OCI-LY1 (cell line): ENCODE results near the gene BCL2.

Experiments used
- H2AFZ ChIP-seq: fragments of 200-600 bp; sonication (generic), shearing (Covaris generic); 2 replicates; pipeline ENCODE4 v1.6.0; 2014; ENCODE audit warnings: antibody characterized with exemption, mild to moderate bottlenecking, low read length
- H3F3A ChIP-seq: fragments of 200-600 bp; sonication (generic), shearing (Covaris generic); 2 replicates; pipeline ENCODE4 v1.6.0; 2014; ENCODE audit warnings: mild to moderate bottlenecking, antibody characterized with exemption, low read length, moderate library complexity; ENCODE audit not compliant: insufficient read depth
- H3K27ac ChIP-seq: fragments of 200-600 bp; sonication (generic); 2 replicates; pipeline ENCODE4 v1.5.1; 2014; ENCODE audit warnings: low read length, mixed run types, mild to moderate bottlenecking, low read depth; ENCODE audit not compliant: poor library complexity, severe bottlenecking
- H3K27me3 ChIP-seq: fragments of 200-600 bp; sonication (generic); 2 replicates; pipeline ENCODE4 v1.6.0; 2014; ENCODE audit warnings: antibody characterized with exemption, mild to moderate bottlenecking, low read length, moderate library complexity; ENCODE audit not compliant: insufficient read depth
- H3K36me3 ChIP-seq: fragments of 200-600 bp; sonication (generic); 2 replicates; pipeline ENCODE4 v1.6.1; 2014; ENCODE audit warnings: mild to moderate bottlenecking, antibody characterized with exemption, low read length, moderate library complexity, mixed read lengths; ENCODE audit not compliant: insufficient read depth
- H3K4me1 ChIP-seq: fragments of 200-600 bp; sonication (generic); 2 replicates; pipeline ENCODE4 v1.5.1; 2014; ENCODE audit warnings: mild to moderate bottlenecking, low read length, moderate library complexity; ENCODE audit not compliant: insufficient read depth, severe bottlenecking
- H3K4me2 ChIP-seq: fragments of 200-600 bp; sonication (generic), shearing (Covaris generic); 2 replicates; pipeline ENCODE4 v1.6.1; 2014; ENCODE audit warnings: low read length
- H3K4me3 ChIP-seq: fragments of 200-600 bp; sonication (generic); 2 replicates; pipeline ENCODE4 v1.5.1; 2014; ENCODE audit warnings: low read length, low read depth, mild to moderate bottlenecking, mixed read lengths; ENCODE audit not compliant: poor library complexity, severe bottlenecking
- H3K79me2 ChIP-seq: fragments of 200-600 bp; shearing (Covaris generic); 2 replicates; pipeline ENCODE4 v1.6.1; 2016; ENCODE audit warnings: mixed run types, low read length, mixed read lengths; ENCODE audit not compliant: insufficient read depth
- H3K9ac ChIP-seq: fragments of 200-600 bp; sonication (generic), shearing (Covaris generic); 2 replicates; pipeline ENCODE4 v1.6.1; 2014; ENCODE audit warnings: mild to moderate bottlenecking, low read length, mixed read lengths
- H3K9me2 ChIP-seq: fragments of 200-600 bp; sonication (generic), shearing (Covaris generic); 2 replicates; pipeline ENCODE4 v1.6.1; 2014; ENCODE audit warnings: low read depth, mild to moderate bottlenecking, low read length, mixed read lengths
- H3K9me3 ChIP-seq: fragments of 200-600 bp; shearing (Covaris generic); 2 replicates; pipeline ENCODE4 v1.6.1; 2014; ENCODE audit warnings: low read length, mixed read lengths
- H4K20me1 ChIP-seq: fragments of 200-600 bp; sonication (generic), shearing (Covaris generic); 2 replicates; pipeline ENCODE4 v1.6.0; 2016; ENCODE audit warnings: mild to moderate bottlenecking, low read length; ENCODE audit not compliant: insufficient read depth
- EZH2 ChIP-seq: fragments of 200-600 bp; sonication (generic), shearing (Covaris generic); IDR thresholded peaks from 2 replicates; pipeline ENCODE4 v1.8.0; 2017; ENCODE audit warnings: borderline replicate concordance, mixed run types, mild to moderate bottlenecking, antibody characterized with exemption, low read length, moderate library complexity, mixed read lengths
- TF ChIP-seq, protein P1 (sequence below): fragments of 200-600 bp; sonication (generic), shearing (Covaris generic); IDR thresholded peaks from 2 replicates; pipeline ENCODE4 v1.5.1; 2017; ENCODE audit warnings: mild to moderate bottlenecking, antibody characterized with exemption, low read length, moderate library complexity, mixed read lengths

Gene BCL2

DNA sequence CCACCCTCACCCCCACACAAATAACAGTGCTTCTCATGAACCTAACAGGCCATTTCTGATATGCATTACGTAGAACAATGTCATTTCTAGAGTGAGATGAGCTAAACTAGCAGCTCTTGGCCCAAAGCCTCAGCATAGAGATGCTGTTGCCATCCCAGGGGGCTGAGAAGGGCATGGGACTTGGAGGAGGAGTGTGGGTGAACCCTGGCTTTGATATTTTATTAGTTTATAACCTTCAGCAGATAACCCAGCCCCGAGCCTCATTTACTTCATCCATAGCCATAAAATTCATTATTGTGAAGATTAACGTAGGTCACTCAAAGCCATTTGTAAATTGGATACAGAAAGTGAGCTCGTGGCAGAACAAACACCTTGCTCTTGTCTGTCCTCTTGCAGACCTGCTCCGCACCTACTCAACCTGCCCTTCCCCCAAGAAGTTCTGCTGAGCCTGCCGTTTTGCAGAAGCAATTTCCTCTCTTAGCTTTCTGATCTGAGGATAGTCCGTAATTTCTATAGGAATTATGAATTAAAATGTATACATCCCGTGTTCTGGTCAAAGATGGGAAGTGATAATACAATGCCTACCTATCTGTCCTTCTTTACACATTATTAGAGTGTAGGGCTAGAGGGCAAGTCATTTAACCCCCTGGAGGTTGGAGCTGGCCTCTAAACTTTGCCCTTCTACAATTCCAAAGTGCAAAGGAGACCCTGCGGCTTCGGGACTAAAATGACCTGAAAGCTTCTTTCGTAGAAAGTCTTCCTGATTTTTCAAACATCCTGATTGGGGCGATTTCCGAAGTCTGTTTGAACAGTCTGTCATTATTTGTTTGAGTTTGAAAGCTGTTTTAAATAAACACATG lies 187.4 kb downstream of the BCL2 start:
- Histone ChIP-seq H4K20me1 (no peaks in the 10 kb centered on the region), H3K27me3 (no peaks in the 10 kb centered on the region), H3K4me2 (peak overlapping the region; percentile 58), H3K9ac (peak overlapping the region; percentile 70), H3K9me2 (no peaks in the 10 kb centered on the region), H3F3A (peaks cover 11% of the 10 kb centered on the region; the same call in 1 of the 2 replicates), H3K9me3 (no peaks in the 10 kb centered on the region), H2AFZ (no peak overlapping the region), H3K4me3 (peak overlapping the region; percentile 35), H3K4me1 (peaks cover 100% of the 10 kb centered on the region), H3K36me3 (peaks cover 79% of the 10 kb centered on the region), H3K79me2 (peaks cover 63% of the 10 kb centered on the region), H3K27ac (peak overlapping the region; percentile 99)
- TF ChIP-seq, protein P1, sequence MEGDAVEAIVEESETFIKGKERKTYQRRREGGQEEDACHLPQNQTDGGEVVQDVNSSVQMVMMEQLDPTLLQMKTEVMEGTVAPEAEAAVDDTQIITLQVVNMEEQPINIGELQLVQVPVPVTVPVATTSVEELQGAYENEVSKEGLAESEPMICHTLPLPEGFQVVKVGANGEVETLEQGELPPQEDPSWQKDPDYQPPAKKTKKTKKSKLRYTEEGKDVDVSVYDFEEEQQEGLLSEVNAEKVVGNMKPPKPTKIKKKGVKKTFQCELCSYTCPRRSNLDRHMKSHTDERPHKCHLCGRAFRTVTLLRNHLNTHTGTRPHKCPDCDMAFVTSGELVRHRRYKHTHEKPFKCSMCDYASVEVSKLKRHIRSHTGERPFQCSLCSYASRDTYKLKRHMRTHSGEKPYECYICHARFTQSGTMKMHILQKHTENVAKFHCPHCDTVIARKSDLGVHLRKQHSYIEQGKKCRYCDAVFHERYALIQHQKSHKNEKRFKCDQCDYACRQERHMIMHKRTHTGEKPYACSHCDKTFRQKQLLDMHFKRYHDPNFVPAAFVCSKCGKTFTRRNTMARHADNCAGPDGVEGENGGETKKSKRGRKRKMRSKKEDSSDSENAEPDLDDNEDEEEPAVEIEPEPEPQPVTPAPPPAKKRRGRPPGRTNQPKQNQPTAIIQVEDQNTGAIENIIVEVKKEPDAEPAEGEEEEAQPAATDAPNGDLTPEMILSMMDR = no peak
- TF ChIP-seq EZH2 = no peak

DNA sequence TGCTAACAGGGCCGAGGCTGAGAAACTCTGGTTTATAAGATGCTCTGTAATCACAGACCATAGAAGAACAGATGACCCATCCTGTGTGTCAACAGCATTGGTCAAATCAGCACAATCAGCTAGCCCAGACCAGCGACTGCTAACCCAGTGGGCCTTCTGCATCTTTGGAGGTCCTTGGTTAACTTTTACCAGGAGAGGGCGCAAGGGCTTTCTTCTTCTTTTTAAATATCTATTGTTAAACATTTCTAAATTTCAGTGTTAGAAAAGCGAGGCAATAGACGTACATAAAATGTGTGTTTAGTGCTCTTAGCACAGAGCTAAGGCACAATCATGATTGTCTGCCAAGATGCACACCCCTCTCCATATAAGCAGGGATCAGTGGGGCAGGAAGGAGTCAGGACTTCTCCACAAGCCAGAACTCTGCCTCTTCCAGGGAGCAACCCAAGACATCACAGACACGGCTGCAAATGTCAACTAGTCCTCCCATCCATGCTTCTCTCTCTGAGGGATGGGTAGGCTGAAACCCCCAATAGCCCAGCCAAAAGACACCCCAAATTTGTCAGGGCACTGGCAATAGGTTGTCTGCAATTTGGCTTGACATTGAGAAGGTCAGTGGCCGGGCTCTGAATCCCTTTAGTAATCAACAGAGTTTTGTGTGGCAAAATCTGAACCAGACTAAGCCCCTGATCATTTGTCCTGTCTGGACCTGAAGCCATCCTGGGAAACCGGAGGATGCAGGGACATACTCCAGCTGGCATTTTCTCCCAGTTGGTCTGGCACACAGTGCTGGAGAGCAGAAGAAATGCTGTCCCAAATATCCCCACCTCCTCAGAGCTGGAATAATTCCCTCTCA lies 188.2 kb downstream of the BCL2 start:
- TF ChIP-seq, protein P1 = peak; percentile 74
- no peak for TF ChIP-seq EZH2
- peak overlapping the region; percentile 35 for H3K4me3 ChIP-seq
- H3K4me2 ChIP-seq = peak overlapping the region; percentile 58
- H3K36me3 ChIP-seq = peaks cover 79% of the 10 kb centered on the region
- no peaks in the 10 kb centered on the region for H4K20me1 ChIP-seq
- H3K9me3 ChIP-seq = no peaks in the 10 kb centered on the region
- peaks cover 18% of the 10 kb centered on the region; the same call in 1 of the 2 replicates for H3F3A ChIP-seq
- H3K9me2 ChIP-seq = no peaks in the 10 kb centered on the region
- H2AFZ ChIP-seq = no peak overlapping the region
- H3K4me1 ChIP-seq = peaks cover 100% of the 10 kb centered on the region
- peak overlapping the region; percentile 70 for H3K9ac ChIP-seq
- no peaks in the 10 kb centered on the region for H3K27me3 ChIP-seq
- peaks cover 55% of the 10 kb centered on the region for H3K79me2 ChIP-seq
- peak overlapping the region; percentile 99 for H3K27ac ChIP-seq

DNA sequence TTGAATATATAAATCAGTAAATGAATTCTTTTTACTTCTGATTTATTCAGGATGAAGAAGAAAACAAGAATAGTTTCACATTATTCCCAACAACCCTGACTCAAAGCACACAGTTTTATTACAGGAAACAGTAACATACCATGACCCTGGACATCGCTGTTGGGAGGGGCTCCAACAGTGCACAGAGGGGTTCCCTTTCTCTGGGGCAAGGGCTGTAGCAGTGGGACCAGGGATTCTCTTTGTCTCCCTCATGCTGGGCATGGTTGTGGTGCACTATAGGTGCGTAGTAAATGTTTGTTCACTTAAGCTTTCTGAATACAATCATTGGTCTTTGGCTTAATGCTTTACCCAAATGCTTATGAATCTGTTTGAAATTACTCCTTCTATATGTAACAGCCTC lies 189.4 kb downstream of the BCL2 start:
- peaks cover 43% of the 10 kb centered on the region; the same call in 1 of the 2 replicates for H3K79me2 ChIP-seq
- peaks cover 18% of the 10 kb centered on the region; the same call in 1 of the 2 replicates for H3F3A ChIP-seq
- H3K27me3 ChIP-seq = no peaks in the 10 kb centered on the region
- H3K9me3 ChIP-seq = no peaks in the 10 kb centered on the region
- no peaks in the 10 kb centered on the region for H3K9me2 ChIP-seq
- TF ChIP-seq, protein P1 = no peak
- TF ChIP-seq EZH2 = no peak
- no peak overlapping the region for H3K4me3 ChIP-seq
- H3K4me2 ChIP-seq = peak overlapping the region; percentile 76
- peak overlapping the region; percentile 99 for H3K27ac ChIP-seq
- peaks cover 71% of the 10 kb centered on the region for H3K36me3 ChIP-seq
- no peak overlapping the region for H2AFZ ChIP-seq
- peak overlapping the region; percentile 70 for H3K9ac ChIP-seq
- no peaks in the 10 kb centered on the region for H4K20me1 ChIP-seq
- H3K4me1 ChIP-seq = peaks cover 92% of the 10 kb centered on the region
